ENCODE measurements around the gene FST.
A peak's percentile ranks its signal among the peaks of the same experiment; 100 is the strongest.

FST gene

GRCh38 chr5:53480416-53481158 is at the start of gene FST:
Gene FST, plus strand, starts transcription at chr5:53480629. Its CDS starts 163 bp downstream, at chr5:53480792.
- peak; percentile 36 for DNase-seq (ENCODE audit: low spot score)

DNA sequence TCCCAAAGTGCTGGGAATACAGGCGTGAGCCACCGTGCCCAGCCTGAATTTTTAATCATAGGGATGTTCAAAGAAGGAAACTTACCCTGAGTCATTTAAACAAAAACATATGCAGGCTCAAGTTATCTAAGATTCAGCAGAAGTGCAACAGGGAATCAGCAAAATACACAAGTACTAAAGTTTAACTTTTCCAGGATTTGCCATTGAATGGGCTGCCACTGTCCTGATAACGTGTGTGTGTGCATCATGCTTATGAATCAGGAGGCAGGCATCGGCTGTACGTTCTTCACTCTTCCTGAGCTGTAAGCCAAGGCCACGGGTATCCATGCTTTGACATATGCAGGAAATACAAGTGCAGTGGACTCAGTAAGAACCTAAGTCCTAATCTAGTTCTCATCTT is 48.8 kb upstream of the FST start:
- DNase-seq (ENCODE audit: low spot score), result peak; percentile 15

- no peak for DNase-seq (ENCODE audit: low spot score)
Observed at GRCh38 chr5:53433026-53433425, 47.4 kb upstream of the FST start.

DNA sequence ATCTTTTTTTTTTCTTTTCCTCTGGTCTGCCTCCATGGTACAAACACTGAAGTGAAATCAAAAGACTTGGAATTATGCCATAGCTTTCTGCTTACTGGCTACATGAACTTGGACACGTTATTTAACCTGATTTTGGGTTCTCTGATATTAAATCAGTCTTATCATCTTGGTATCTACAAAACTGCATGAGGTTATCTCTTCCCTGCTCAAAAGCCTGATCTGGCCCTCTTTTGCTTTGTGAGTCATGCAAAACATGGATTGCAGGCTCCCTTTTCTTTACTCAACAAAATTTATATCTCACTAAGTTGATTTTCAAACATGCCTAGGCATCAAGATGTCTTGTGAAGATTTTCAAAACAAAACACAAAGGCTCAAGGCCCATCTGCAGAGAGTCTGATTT is 45.9 kb upstream of the FST start:
- DNase-seq (ENCODE audit: low spot score), result peak; percentile 9

DNA sequence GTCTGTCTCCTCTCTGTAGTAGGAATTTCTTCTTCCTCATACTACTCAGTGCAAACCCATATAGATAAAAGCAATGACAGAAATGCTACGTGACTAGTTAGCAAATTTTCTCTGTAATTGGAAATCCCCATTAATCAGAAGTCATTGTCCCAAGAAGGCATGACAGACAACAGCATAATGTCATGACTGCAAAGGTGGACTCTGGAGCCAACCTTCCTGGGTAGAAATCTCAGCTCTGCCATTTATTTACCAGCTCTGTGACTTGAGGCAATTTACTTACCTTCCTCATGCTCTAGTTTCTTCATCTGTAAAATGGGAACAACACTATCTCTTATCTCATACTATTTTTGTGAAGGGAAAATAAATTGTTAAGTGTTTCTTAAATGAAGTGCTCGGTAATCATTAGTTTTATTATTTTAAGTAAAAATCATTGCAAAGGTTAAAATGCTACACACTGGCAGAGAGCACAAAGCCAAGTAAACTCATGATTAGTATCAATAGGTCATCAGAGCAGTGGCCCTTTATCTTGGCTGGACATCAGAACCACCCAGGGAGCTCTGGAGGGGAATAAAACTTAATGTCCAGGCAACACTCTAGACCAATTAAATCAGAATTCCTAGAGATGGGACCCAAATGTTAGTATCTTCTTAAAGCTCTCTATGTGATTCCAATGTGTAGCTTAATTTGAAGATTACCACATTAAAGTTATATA is 43.8 kb upstream of the FST start:
- DNase-seq (ENCODE audit: low spot score), result no peak

DNA sequence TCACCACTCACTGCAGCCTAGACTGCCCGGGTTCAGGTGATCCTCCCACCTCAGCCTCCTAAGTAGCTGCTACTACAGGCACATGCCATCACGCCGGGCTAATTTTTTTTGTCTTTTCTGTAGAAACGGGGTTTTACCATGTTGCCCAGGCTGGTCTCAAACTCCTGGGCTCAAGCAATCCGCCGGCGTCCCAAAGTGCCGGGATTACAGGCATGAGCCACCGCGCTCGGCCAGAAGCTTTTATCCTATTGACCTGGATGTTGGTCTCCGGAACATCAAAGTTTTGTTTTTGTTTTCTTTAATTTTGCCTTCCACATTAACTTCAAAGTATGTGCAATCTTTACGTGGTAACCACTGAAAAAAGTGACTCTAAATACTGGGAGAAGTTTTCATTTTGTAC is 42.4 kb upstream of the FST start:
- DNase-seq (ENCODE audit: low spot score), result no peak

GRCh38 chr5:53438486-53439472 is 41.6 kb upstream of the FST start:
- peak; percentile 58 for DNase-seq (ENCODE audit: low spot score)

DNA sequence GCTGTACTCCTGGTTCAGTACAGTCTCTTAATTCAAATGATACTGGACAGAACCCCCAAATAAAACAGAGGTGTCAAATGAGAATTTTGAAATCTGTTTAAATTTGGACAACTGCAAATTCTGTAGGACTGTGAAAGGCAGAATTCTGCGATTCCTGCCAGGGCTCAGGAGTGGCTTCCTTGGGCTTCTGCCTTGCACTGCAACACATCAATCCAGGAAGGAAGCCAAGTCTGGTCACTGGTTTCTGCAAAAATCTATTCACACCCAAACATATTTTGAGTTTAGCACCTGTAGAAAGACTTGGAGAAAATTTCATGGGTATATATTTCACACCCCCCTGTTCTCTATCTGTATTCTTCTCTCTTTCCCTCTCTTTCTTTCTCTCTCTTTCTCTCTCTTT is 37.5 kb upstream of the FST start:
- no peak for DNase-seq (ENCODE audit: low spot score)

- DNase-seq (ENCODE audit: low spot score), result no peak
Observed at GRCh38 chr5:53445569-53445968, 34.9 kb upstream of the FST start.

- no peak for DNase-seq (ENCODE audit: low spot score)
Observed at GRCh38 chr5:53446908-53447307, 33.5 kb upstream of the FST start.

GRCh38 chr5:53448851-53449250 is 31.6 kb upstream of the FST start:
- DNase-seq (ENCODE audit: low spot score), result no peak

- DNase-seq (ENCODE audit: low spot score), result no peak
Observed at GRCh38 chr5:53453898-53454718, 26.3 kb upstream of the FST start.

GRCh38 chr5:53454719-53455000 is 25.8 kb upstream of the FST start:
- no peak for DNase-seq (ENCODE audit: low spot score)

- no peak for DNase-seq (ENCODE audit: low spot score)
Observed at GRCh38 chr5:53456366-53456765, 24.1 kb upstream of the FST start.

GRCh38 chr5:53463909-53464621 is 16.4 kb upstream of the FST start:
- DNase-seq (ENCODE audit: low spot score), result peak; percentile 40

DNA sequence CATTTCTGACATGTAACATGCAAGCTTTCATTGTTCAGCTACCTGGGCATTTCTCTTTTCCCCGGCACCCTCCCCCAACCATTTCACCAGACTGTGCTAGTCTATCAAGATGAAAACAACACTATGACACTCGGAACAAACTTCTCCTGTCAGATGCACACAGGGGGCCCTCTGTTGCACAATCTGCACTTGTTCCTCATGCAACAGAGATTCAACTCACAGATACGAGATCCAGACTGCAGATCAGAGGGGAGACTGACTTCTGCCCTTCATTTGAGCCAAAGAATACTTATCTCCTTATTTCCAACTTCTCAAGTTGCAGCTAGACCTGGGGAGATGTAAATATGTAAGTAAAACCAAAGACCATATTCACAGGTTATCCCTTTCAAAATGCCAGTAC is 15.7 kb upstream of the FST start:
- no peak for DNase-seq (ENCODE audit: low spot score)

- peak; percentile 24 for DNase-seq (ENCODE audit: low spot score)
Observed at GRCh38 chr5:53469946-53470687, 10.3 kb upstream of the FST start.

GRCh38 chr5:53472279-53472678 is 8.2 kb upstream of the FST start:
- no peak for DNase-seq (ENCODE audit: low spot score)

DNA sequence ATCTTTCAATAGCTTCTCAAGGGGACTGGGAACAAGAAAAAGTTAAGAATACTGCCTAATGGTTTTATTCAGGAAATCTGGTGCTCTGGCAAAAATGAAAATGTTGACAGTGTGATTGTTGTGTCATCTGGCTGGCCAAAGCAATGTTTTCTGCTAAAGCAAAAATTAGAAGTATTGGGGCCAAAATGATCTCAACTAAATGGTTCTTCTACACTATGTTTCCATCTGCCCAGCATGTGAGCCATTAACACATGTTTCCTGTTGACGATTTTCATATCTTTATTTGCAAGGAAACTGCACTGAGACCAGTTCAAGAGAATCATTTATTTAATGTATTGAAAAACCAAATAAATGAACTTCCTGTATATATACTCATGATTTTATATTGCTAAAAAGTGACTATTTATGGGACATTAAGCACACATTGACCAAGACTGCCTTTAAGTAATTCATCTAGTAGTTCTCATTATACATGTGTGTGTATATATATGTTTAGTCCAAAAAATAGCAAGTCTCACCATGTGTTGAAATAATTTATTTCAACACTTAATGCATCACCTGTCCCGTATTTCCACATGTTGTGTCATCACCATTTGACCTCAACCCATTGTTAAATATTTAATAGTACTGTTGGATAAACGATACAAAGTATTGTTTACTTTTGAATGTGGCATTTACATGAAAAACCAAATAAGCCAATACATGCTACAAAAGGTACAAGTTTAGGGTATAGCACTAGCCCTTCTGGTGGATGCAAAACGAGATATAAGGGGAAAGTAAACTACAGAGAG is 7.5 kb upstream of the FST start:
- DNase-seq (ENCODE audit: low spot score), result no peak

DNA sequence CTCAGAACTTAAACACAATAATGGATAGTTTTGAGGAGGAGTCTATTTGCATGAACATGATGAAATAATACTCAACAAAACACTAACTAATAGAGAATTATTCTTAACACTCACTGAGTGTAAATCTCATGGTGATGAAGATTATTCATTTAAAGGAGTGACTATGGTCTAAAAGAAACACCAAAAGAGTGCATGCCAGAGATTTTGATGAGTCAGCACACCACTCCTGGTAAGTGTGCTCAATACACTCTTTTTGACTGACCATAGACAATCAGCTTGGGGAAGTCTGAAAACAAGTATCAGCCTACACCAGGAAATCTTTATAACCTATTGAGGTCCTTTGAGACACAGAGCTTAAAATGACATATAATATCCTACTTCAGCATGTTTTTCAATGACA is 6.8 kb upstream of the FST start:
- no peak for DNase-seq (ENCODE audit: low spot score)
